ENCODE measurements around the gene RTL10. TPM values are rescaled to one million over a fixed set of nuclear protein-coding genes. Genes with fewer than 3 reads are reported as not detected.
A peak's percentile ranks its signal among the peaks of the same experiment; 100 is the strongest.

RTL10 gene
- total and polyA plus RNA-seq, 2 of the 4 experiments (the other 2 are of a cell fraction) = 8.6 to 12.1 TPM

- no peaks in the 10 kb centered on the region for H3K27me3 ChIP-seq (ENCODE audit: control insufficient read depth, insufficient read depth, low read length)
- no peak overlapping the region for H2BK20ac ChIP-seq (ENCODE audit: low read depth, low read length)
- peaks cover 28 to 92% of the 10 kb centered on the region in 2 experiments for H3K79me1 ChIP-seq (ENCODE audit: low read depth in 1 of 2, low read length in 2 of 2)
- H3K4me2 ChIP-seq (ENCODE audit: low read depth, low read length) = no peak overlapping the region
- DNase-seq = no peak
- no peak overlapping the region for H2AK5ac ChIP-seq (ENCODE audit: low read depth, low read length)
- H4K91ac ChIP-seq (ENCODE audit: insufficient read depth, low read depth, low read length) = no peak overlapping the region
- intact Hi-C loops (cut with micrococcal nuclease) (no loop called here), dilution Hi-C loops (cut with HindIII; ENCODE audit: low sequenced_read_pairs, unreplicated experiment) (no loop called here), in situ Hi-C loops (cut with MboI; ENCODE audit: low sequenced_read_pairs) (no loop called here)
- BruUV-seq (replicated peaks) = no TSS peak
- no peak overlapping the region for H3K23ac ChIP-seq (ENCODE audit: low read depth, low read length)
- H3K14ac ChIP-seq (replicated peaks; ENCODE audit: low read depth, low read length) = no peak overlapping the region
- H3K4ac ChIP-seq (ENCODE audit: low read depth, low read length) = no peak overlapping the region
- H2BK120ac ChIP-seq (ENCODE audit: low read depth, low read length) = no peak overlapping the region
- H3K56ac ChIP-seq (ENCODE audit: extremely low read depth, insufficient read depth, low read length) = no peak overlapping the region
- H4K5ac ChIP-seq (ENCODE audit: low read depth, low read length) = no peak overlapping the region
- H2AFZ ChIP-seq (replicated peaks; ENCODE audit: low read length, poor library complexity) = peak overlapping the region; percentile 35
- TF ChIP-seq FOS (IDR thresholded peaks at IDR 0.05; ENCODE audit: low read depth, low read length) (0 out of 2 replicates have a peak, but pooled peaks have one; percentile 10), BHLHE40 (IDR thresholded peaks at IDR 0.05; ENCODE audit: low read depth, low read length) (no peak), CEBPB (IDR thresholded peaks at IDR 0.05; ENCODE audit: low read depth, low read length) (no peak), ELK1 (IDR thresholded peaks at IDR 0.05; ENCODE audit: borderline replicate concordance, low read depth, low read length) (no peak), MAZ (IDR thresholded peaks at IDR 0.05; ENCODE audit: borderline replicate concordance, low read depth, low read length) (no peak), SMC3 (IDR thresholded peaks at IDR 0.05; ENCODE audit: low read depth, low read length) (no peak), RFX5 (IDR thresholded peaks at IDR 0.05; ENCODE audit: low read depth, low read length) (no peak)
- TF ChIP-seq, protein P1, sequence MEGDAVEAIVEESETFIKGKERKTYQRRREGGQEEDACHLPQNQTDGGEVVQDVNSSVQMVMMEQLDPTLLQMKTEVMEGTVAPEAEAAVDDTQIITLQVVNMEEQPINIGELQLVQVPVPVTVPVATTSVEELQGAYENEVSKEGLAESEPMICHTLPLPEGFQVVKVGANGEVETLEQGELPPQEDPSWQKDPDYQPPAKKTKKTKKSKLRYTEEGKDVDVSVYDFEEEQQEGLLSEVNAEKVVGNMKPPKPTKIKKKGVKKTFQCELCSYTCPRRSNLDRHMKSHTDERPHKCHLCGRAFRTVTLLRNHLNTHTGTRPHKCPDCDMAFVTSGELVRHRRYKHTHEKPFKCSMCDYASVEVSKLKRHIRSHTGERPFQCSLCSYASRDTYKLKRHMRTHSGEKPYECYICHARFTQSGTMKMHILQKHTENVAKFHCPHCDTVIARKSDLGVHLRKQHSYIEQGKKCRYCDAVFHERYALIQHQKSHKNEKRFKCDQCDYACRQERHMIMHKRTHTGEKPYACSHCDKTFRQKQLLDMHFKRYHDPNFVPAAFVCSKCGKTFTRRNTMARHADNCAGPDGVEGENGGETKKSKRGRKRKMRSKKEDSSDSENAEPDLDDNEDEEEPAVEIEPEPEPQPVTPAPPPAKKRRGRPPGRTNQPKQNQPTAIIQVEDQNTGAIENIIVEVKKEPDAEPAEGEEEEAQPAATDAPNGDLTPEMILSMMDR (conservative IDR thresholded peaks at IDR 0.05; ENCODE audit: low read depth, low read length) = no peak
- CTCF ChIA-PET = no interaction called here
- H4K8ac ChIP-seq (ENCODE audit: low read depth in 2 of 2, low read length in 2 of 2) = no peak overlapping the region
- ATAC-seq (ENCODE audit: low read depth) = no peak
- peaks cover 34% of the 10 kb centered on the region for H3K36me3 ChIP-seq (ENCODE audit: control insufficient read depth, insufficient read depth, low read length)
- WGBS, 2 experiments (ENCODE audit: extremely low coverage in 2 of 2, insufficient read length in 1 of 2) = 100% methylated on average over 2 of the region's 7 CpGs; no CpG with 5 or more reads in 1 of the 2 experiments
- no peak overlapping the region for H3K18ac ChIP-seq (ENCODE audit: low read depth, low read length)
- POLR2A ChIA-PET (ENCODE audit: unreplicated experiment) = no interaction called here
- H2BK5ac ChIP-seq (ENCODE audit: low read depth, low read length, poor library complexity, severe bottlenecking) = no peak overlapping the region
- no peak overlapping the region for H3K4me3 ChIP-seq (ENCODE audit: insufficient read depth, low read depth, low read length)
- H3K27ac ChIP-seq (ENCODE audit: insufficient read depth, low read length) = no peak overlapping the region
- H2BK15ac ChIP-seq (ENCODE audit: low read depth, low read length) = no peak overlapping the region
- H4K20me1 ChIP-seq (ENCODE audit: insufficient read depth, low read length) = peaks cover 75% of the 10 kb centered on the region
- no peak overlapping the region for H3K9ac ChIP-seq (ENCODE audit: low read depth, low read length)
- peak overlapping the region; percentile 56 for H2AK9ac ChIP-seq (replicated peaks; ENCODE audit: low read depth, low read length, poor library complexity)
- peaks cover 3% of the 10 kb centered on the region; the same call in 1 of the 2 replicates for H3K9me3 ChIP-seq (ENCODE audit: control insufficient read depth, insufficient read depth, low read length)
- peaks cover 17% of the 10 kb centered on the region for H3K4me1 ChIP-seq (ENCODE audit: control insufficient read depth, insufficient read depth, low read length)
- H3K9me1 ChIP-seq (ENCODE audit: insufficient read depth, low read length) = peaks cover 33% of the 10 kb centered on the region
Measured at GRCh38 chr22:19848298-19849224, 6.1 kb downstream of the RTL10 start.
